Measurements from ENCODE around the gene TRMT2B. TPM values are rescaled to one million over a fixed set of nuclear protein-coding genes. Genes with fewer than 3 reads are reported as not detected.

Gene TRMT2B
- total and polyA plus RNA-seq, 2 of the 13 experiments (the other 11 are each of a cell fraction or from before 2014, with no cell fraction given) = 7.0 to 11.2 TPM

DNA sequence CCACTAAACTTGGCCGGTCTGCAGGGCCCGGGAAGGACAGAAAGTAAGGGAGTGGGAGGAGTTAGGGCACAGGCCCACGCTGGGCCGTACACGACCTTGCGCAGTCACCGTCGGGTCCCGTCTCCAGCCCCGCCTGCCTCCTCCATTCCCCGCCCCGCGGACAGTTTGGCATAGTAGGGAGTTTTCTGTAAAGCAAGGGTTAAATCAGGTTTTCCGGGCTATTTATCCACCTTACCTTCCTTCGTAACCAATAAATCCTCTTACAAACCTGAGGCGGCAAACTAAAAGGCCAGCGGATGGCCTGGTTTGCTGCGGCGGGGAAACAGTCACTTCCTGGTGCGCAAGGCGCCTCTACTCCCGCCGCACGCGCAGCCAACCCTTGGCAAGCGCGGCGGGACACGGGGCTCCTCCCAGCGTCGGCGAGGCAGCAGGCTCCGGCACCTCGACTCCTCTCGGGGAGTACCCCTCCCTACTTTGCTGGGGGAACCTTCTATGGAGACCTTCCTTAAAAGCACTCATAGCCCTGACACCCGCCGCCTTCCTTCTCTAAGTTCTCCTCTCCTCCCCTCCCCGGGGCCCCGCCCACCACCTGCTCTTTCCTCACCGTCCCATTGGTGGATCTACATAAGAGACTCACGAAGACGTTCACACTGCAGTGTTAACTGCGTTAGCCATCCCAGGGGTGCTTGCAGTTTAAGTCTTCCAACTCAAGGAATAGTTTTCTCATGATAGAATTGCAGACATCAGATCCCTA, at the start of gene TRMT2B (continued):
- TF ChIP-seq, protein P1, sequence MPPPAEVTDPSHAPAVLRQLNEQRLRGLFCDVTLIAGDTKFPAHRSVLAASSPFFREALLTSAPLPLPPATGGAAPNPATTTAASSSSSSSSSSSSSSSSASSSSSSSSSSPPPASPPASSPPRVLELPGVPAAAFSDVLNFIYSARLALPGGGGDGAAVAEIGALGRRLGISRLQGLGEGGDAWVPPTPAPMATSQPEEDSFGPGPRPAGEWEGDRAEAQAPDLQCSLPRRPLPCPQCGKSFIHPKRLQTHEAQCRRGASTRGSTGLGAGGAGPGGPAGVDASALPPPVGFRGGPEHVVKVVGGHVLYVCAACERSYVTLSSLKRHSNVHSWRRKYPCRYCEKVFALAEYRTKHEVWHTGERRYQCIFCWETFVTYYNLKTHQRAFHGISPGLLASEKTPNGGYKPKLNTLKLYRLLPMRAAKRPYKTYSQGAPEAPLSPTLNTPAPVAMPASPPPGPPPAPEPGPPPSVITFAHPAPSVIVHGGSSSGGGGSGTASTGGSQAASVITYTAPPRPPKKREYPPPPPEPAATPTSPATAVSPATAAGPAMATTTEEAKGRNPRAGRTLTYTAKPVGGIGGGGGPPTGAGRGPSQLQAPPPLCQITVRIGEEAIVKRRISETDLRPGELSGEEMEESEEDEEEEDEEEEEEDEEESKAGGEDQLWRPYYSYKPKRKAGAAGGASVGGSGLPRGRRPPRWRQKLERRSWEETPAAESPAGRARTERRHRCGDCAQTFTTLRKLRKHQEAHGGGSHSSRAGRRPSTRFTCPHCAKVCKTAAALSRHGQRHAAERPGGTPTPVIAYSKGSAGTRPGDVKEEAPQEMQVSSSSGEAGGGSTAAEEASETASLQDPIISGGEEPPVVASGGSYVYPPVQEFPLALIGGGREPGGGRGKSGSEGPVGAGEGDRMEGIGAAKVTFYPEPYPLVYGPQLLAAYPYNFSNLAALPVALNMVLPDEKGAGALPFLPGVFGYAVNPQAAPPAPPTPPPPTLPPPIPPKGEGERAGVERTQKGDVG (CRISPR knock-in tag; IDR thresholded peaks at IDR 0.05; ENCODE audit: borderline replicate concordance) = no peak
- TF ChIP-seq NFYC (CRISPR knock-in tag; IDR thresholded peaks at IDR 0.05) (peak; percentile 30; the same call in 1 of the 2 replicates), ZNF33B (CRISPR knock-in tag; IDR thresholded peaks at IDR 0.05) (no peak), SRY (CRISPR knock-in tag; IDR thresholded peaks at IDR 0.05) (0 out of 2 replicates have a peak, but pooled peaks have one; percentile 43), ZNF496 (CRISPR knock-in tag; IDR thresholded peaks at IDR 0.05; ENCODE audit: insufficient replicate concordance) (no peak), ZNF329 (CRISPR knock-in tag; IDR thresholded peaks at IDR 0.05; ENCODE audit: low read depth) (0 out of 2 replicates have a peak, but pooled peaks have one; percentile 16), MEF2D (CRISPR knock-in tag; IDR thresholded peaks at IDR 0.05) (0 out of 2 replicates have a peak, but pooled peaks have one; percentile 33), ZNF629 (CRISPR knock-in tag; conservative IDR thresholded peaks at IDR 0.05) (no peak), SOX5 (CRISPR knock-in tag; IDR thresholded peaks at IDR 0.05; ENCODE audit: borderline replicate concordance) (no peak)
- TF ChIP-seq, protein P2, sequence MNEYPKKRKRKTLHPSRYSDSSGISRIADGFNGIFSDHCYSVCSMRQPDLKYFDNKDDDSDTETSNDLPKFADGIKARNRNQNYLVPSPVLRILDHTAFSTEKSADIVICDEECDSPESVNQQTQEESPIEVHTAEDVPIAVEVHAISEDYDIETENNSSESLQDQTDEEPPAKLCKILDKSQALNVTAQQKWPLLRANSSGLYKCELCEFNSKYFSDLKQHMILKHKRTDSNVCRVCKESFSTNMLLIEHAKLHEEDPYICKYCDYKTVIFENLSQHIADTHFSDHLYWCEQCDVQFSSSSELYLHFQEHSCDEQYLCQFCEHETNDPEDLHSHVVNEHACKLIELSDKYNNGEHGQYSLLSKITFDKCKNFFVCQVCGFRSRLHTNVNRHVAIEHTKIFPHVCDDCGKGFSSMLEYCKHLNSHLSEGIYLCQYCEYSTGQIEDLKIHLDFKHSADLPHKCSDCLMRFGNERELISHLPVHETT (CRISPR knock-in tag; conservative IDR thresholded peaks at IDR 0.05) = no peak
- TF ChIP-seq, protein P3, sequence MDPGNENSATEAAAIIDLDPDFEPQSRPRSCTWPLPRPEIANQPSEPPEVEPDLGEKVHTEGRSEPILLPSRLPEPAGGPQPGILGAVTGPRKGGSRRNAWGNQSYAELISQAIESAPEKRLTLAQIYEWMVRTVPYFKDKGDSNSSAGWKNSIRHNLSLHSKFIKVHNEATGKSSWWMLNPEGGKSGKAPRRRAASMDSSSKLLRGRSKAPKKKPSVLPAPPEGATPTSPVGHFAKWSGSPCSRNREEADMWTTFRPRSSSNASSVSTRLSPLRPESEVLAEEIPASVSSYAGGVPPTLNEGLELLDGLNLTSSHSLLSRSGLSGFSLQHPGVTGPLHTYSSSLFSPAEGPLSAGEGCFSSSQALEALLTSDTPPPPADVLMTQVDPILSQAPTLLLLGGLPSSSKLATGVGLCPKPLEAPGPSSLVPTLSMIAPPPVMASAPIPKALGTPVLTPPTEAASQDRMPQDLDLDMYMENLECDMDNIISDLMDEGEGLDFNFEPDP (CRISPR knock-in tag; conservative IDR thresholded peaks at IDR 0.05) = no peak
- TF ChIP-seq, protein P4, sequence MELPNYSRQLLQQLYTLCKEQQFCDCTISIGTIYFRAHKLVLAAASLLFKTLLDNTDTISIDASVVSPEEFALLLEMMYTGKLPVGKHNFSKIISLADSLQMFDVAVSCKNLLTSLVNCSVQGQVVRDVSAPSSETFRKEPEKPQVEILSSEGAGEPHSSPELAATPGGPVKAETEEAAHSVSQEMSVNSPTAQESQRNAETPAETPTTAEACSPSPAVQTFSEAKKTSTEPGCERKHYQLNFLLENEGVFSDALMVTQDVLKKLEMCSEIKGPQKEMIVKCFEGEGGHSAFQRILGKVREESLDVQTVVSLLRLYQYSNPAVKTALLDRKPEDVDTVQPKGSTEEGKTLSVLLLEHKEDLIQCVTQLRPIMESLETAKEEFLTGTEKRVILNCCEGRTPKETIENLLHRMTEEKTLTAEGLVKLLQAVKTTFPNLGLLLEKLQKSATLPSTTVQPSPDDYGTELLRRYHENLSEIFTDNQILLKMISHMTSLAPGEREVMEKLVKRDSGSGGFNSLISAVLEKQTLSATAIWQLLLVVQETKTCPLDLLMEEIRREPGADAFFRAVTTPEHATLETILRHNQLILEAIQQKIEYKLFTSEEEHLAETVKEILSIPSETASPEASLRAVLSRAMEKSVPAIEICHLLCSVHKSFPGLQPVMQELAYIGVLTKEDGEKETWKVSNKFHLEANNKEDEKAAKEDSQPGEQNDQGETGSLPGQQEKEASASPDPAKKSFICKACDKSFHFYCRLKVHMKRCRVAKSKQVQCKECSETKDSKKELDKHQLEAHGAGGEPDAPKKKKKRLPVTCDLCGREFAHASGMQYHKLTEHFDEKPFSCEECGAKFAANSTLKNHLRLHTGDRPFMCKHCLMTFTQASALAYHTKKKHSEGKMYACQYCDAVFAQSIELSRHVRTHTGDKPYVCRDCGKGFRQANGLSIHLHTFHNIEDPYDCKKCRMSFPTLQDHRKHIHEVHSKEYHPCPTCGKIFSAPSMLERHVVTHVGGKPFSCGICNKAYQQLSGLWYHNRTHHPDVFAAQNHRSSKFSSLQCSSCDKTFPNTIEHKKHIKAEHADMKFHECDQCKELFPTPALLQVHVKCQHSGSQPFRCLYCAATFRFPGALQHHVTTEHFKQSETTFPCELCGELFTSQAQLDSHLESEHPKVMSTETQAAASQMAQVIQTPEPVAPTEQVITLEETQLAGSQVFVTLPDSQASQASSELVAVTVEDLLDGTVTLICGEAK (IDR thresholded peaks at IDR 0.05) = no peak
- TF ChIP-seq, protein P4 (CRISPR knock-in tag; IDR thresholded peaks at IDR 0.05) = 0 out of 2 replicates have a peak, but pooled peaks have one; percentile 36
